ENCODE measurements around the gene MYO7A.

The MYO7A gene

DNA sequence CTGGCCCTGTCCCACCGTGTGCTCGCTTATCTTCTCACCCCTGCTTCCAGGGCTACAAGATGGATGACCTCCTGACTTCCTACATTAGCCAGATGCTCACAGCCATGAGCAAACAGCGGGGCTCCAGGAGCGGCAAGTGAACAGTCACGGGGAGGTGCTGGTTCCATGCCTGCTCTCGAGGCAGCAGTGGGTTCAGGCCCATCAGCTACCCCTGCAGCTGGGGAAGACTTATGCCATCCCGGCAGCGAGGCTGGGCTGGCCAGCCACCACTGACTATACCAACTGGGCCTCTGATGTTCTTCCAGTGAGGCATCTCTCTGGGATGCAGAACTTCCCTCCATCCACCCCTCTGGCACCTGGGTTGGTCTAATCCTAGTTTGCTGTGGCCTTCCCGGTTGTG is 86.5 kb downstream of the MYO7A start:
- TF ChIP-seq, protein P1, sequence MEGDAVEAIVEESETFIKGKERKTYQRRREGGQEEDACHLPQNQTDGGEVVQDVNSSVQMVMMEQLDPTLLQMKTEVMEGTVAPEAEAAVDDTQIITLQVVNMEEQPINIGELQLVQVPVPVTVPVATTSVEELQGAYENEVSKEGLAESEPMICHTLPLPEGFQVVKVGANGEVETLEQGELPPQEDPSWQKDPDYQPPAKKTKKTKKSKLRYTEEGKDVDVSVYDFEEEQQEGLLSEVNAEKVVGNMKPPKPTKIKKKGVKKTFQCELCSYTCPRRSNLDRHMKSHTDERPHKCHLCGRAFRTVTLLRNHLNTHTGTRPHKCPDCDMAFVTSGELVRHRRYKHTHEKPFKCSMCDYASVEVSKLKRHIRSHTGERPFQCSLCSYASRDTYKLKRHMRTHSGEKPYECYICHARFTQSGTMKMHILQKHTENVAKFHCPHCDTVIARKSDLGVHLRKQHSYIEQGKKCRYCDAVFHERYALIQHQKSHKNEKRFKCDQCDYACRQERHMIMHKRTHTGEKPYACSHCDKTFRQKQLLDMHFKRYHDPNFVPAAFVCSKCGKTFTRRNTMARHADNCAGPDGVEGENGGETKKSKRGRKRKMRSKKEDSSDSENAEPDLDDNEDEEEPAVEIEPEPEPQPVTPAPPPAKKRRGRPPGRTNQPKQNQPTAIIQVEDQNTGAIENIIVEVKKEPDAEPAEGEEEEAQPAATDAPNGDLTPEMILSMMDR (IDR thresholded peaks at IDR 0.05; ENCODE audit: extremely low read depth, insufficient read depth, missing control alignments), result no peak
- no peak for DNase-seq (ENCODE audit: low spot score)
- in situ Hi-C loops (cut with MboI; ENCODE audit: low pct_unique_long_range_greater_than_20kb, low sequenced_read_pairs, unreplicated experiment), result no loop called here

DNA sequence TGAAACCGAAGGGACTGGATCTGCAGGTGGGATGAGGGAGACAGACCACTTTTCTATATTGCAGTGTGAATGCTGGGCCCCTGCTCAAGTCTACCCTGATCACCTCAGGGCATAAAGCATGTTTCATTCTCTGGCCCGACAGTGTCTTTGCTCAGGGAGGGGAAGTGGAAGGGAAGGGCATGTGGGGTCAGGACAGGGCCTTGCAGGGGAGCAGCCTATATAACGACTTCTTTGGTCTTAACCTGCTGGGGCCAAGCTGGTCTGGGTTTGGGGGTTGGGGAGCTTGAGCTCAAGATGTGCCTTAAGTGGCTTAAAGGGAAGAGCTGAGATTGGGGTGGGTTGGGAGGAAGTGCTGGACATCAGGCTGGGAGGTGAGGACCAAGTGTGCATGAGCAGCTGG is 87.1 kb downstream of the MYO7A start:
- in situ Hi-C loops (cut with MboI; ENCODE audit: low pct_unique_long_range_greater_than_20kb, low sequenced_read_pairs, unreplicated experiment), result no loop called here
- TF ChIP-seq, protein P1 (IDR thresholded peaks at IDR 0.05; ENCODE audit: extremely low read depth, insufficient read depth, missing control alignments), result no peak
- DNase-seq (ENCODE audit: low spot score), result no peak

DNA sequence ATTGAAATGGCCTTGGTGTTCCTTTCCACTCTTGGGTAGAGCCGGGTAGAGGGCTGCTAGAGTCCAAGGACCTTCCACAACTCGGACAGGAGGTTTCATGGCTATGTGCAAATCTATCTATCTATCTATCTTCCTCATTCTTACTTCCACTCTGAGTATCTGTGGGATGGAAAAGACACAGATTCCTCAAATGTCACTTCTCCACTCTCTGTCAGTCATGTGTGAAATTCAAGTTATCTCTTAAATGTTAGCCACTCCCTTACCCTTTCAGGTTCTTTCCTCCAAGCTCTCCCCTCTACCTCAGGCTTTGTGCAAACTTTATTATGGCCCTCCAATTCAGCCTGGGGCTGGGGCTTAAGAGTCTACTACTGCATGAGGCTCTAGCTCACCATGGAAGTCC is 89.1 kb downstream of the MYO7A start:
- TF ChIP-seq, protein P1 (IDR thresholded peaks at IDR 0.05; ENCODE audit: extremely low read depth, insufficient read depth, missing control alignments), result no peak
- no peak for DNase-seq (ENCODE audit: low spot score)
- in situ Hi-C loops (cut with MboI; ENCODE audit: low pct_unique_long_range_greater_than_20kb, low sequenced_read_pairs, unreplicated experiment), result no loop called here

DNA sequence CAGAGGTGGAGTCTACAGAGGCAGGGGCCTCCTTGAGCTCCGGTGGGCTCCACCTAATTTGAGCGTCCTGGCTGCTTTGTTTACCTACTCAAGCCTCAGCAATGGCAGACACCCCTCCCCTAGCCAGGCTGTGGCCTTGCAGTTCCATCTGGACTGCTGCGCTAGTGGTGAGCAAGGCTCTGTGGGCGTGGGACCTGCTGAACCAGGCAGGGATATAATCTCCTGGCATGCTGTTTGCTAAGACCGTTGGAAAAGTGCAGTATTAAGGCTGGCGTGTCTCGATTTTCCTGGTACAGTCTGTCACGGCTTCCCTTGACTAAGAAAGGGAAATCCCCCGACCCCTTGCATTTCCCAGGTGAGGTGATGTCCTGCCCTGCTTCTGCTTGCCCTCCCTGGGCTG is 95.8 kb downstream of the MYO7A start:
- DNase-seq (ENCODE audit: low spot score), result no peak
- in situ Hi-C loops (cut with MboI; ENCODE audit: low pct_unique_long_range_greater_than_20kb, low sequenced_read_pairs, unreplicated experiment), result no loop called here
- TF ChIP-seq, protein P1 (IDR thresholded peaks at IDR 0.05; ENCODE audit: extremely low read depth, insufficient read depth, missing control alignments), result no peak

DNA sequence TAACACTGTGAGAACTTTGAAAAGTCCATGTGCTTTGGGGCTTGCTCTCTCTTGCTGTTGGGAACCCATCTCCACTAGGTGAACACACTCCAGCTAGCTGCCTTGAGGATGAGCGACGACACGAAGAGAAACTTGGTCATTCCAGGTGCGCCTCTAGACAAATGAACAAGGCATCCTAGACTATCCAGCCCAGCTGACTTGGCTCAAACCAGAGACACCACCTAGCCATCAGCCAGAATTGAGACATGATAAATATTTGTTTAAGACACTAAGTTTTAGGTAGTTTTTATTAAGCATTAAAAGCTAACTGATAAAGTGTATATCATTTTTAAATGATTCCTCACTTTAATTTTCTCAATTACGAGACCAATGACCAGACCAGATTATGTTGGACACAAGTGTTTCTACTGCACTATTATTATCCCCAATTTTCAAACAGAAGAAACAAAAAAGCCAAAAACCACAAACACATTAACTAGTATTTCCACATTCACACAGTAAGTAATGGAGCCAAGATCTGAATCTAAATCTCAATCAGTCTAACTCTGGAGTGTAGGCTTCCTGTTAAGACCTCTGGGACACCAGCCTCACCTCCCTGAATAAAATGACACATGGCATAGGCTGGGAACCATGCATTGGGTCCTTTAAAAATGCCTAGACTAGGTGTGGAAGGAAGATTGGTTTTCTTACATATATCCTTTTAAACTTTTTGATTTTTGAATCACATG is 103.0 kb downstream of the MYO7A start:
- in situ Hi-C loops (cut with MboI; ENCODE audit: low pct_unique_long_range_greater_than_20kb, low sequenced_read_pairs, unreplicated experiment), result no loop called here
- no peak for DNase-seq (ENCODE audit: low spot score)
- TF ChIP-seq, protein P1 (IDR thresholded peaks at IDR 0.05; ENCODE audit: extremely low read depth, insufficient read depth, missing control alignments), result no peak

DNA sequence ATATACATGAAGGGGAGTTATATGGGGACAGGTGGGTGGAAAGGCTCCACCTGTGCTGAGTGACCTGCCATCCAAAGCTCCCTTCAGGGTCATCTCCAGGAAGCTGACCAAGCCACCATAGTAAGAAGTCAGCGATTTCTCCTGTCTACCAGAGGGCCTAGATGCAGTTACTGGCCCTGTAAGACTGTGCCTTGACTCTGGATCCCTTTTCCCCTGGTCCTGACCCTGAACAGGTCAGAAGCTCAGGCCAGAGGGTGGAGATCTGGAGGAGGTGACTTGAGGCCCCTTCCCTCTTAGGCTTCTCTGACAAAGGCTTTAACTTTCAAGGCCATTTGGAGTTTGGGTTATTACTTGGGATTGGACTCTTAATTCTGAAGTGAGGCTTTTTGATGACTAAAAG is 103.8 kb downstream of the MYO7A start:
- in situ Hi-C loops (cut with MboI; ENCODE audit: low pct_unique_long_range_greater_than_20kb, low sequenced_read_pairs, unreplicated experiment), result no loop called here
- TF ChIP-seq, protein P1 (IDR thresholded peaks at IDR 0.05; ENCODE audit: extremely low read depth, insufficient read depth, missing control alignments), result no peak
- DNase-seq (ENCODE audit: low spot score), result no peak
